CD4-positive, alpha-beta T cell (primary cell): ENCODE measurements around the gene SFXN5. TPM values are rescaled to one million over a fixed set of nuclear protein-coding genes. Genes with fewer than 3 reads are reported as not detected.

Source experiments
- ATAC-seq: fragments of 200-7000 bp; cut with Tn5 transposase; one replicate; pipeline ENCODE4 v1.10.0; 2022; ENCODE audit warnings: mild to moderate bottlenecking; ENCODE audit not compliant: poor library complexity
- CTCF ChIA-PET: fragments of 350-600 bp; sonication (Branson Sonifier 250); formaldehyde crosslinking; loops from one replicate; lab custom pipeline; 2021; ENCODE audit warnings: antibody characterized with exemption, inconsistent platforms; lab: Charles Lee
- POLR2A ChIA-PET: fragments of 350-600 bp; sonication (Branson Sonifier 250); formaldehyde crosslinking; loops from one replicate; lab custom pipeline; 2021; ENCODE audit warnings: antibody characterized with exemption, inconsistent platforms; lab: Charles Lee
- DNase-seq, 14 experiments: peaks; one replicate each; pipeline ENCODE4 v3.0.0-alpha.2; 2013 to 2020; ENCODE audit warnings: mixed read lengths in 2 of 14
- H3K27ac ChIP-seq, 2 donors: one replicate each; pipeline versions ENCODE4 v1.5.1 to v1.7.0; 2013; ENCODE audit warnings: low read length in 2 of 2, low read depth in 1 of 2, mild to moderate bottlenecking in 1 of 2
- H3K27me3 ChIP-seq, 2 experiments: 1 replicate in 1 of 2; 2 replicates in 1 of 2; pipeline versions ENCODE4 v1.6.1 to v1.7.0; 2013; ENCODE audit warnings: low read length in 2 of 2, control low read depth in 1 of 2, mild to moderate bottlenecking in 1 of 2, moderate library complexity in 1 of 2; ENCODE audit not compliant: insufficient read depth in 2 of 2, control insufficient read depth in 1 of 2
- H3K36me3 ChIP-seq: one replicate; pipeline ENCODE4 v1.6.1; 2013; ENCODE audit warnings: low read length, control low read depth; ENCODE audit not compliant: insufficient read depth
- H3K4me1 ChIP-seq: one replicate; pipeline ENCODE4 v1.6.1; 2013; ENCODE audit warnings: low read length, control low read depth; ENCODE audit not compliant: insufficient read depth
- H3K4me3 ChIP-seq: one replicate; pipeline ENCODE4 v1.5.1; 2013; ENCODE audit warnings: mild to moderate bottlenecking, low read length, moderate library complexity
- H3K9me3 ChIP-seq, 2 experiments: 1 replicate in 1 of 2; 2 replicates in 1 of 2; pipeline versions ENCODE4 v1.6.1 to v1.7.0; 2013; ENCODE audit warnings: low read length in 2 of 2, mild to moderate bottlenecking in 2 of 2, control low read depth in 1 of 2, moderate library complexity in 1 of 2; ENCODE audit not compliant: control insufficient read depth in 1 of 2, insufficient read depth in 1 of 2
- H3K27ac Mint-ChIP-seq: one replicate; pipeline ENCODE4 v1.8.0; 2020; ENCODE audit warnings: mixed read lengths
- H3K27me3 Mint-ChIP-seq: one replicate; pipeline ENCODE4 v1.8.0; 2021; ENCODE audit warnings: mixed read lengths
- H3K36me3 Mint-ChIP-seq: one replicate; pipeline ENCODE4 v1.8.0; 2021; ENCODE audit warnings: low read depth, mixed read lengths
- H3K4me1 Mint-ChIP-seq: one replicate; pipeline ENCODE4 v1.8.0; 2021; ENCODE audit warnings: low read depth, mixed read lengths
- H3K4me3 Mint-ChIP-seq: one replicate; pipeline ENCODE4 v1.8.0; 2020; ENCODE audit warnings: mild to moderate bottlenecking, mixed read lengths
- H3K9me3 Mint-ChIP-seq: one replicate; pipeline ENCODE4 v1.8.0; 2020; ENCODE audit warnings: mixed read lengths
- CTCF ChIP-seq: fragments of 200-600 bp; IDR thresholded peaks from one replicate; pipeline ENCODE4 v1.8.0; 2022; ENCODE audit warnings: antibody characterized with exemption, mild to moderate bottlenecking
- intact Hi-C, 2 experiments: fragments of 100-400 bp; cut with DNase I in 1 of 2; cut with micrococcal nuclease in 1 of 2; formaldehyde crosslinking; loops; one replicate each; pipeline versions ENCODE4 v1.15.1 to v1.9.0; 2023 to 2025; cut with DNase I, micrococcal nuclease
- total RNA-seq, 174 experiments: library from RNA in 2 of 174; stranded (reverse) in 2 of 174; gene quantifications; one replicate each; pipeline ENCODE4 v1.2.3 and lab custom pipeline; 2021 to 2026

SFXN5 gene
- total RNA-seq, 2 experiments from 2014 or later = 5.1 to 5.4 TPM

GRCh38 chr2:73008766-73009135, 62.8 kb downstream of the SFXN5 start:
- ChIA-PET CTCF (no interaction called here), POLR2A (no interaction called here)
- no peak for TF ChIP-seq CTCF
- intact Hi-C loops = no loop called here
- H3K36me3 Mint-ChIP-seq = no peaks in the 10 kb centered on the region
- no peak overlapping the region for H3K4me3 ChIP-seq
- H3K27me3 Mint-ChIP-seq = no peaks in the 10 kb centered on the region
- H3K4me1 ChIP-seq = no peaks in the 10 kb centered on the region
- DNase-seq (no peak), ATAC-seq (no peak)
- H3K27me3 ChIP-seq = no peaks in the 10 kb centered on the region
- no peaks in the 10 kb centered on the region for H3K9me3 ChIP-seq
- no peaks in the 10 kb centered on the region for H3K9me3 Mint-ChIP-seq
- H3K27ac Mint-ChIP-seq = no peak overlapping the region
- H3K36me3 ChIP-seq = no peaks in the 10 kb centered on the region
- no peaks in the 10 kb centered on the region for H3K4me1 Mint-ChIP-seq
- no peak overlapping the region for H3K27ac ChIP-seq
- H3K4me3 Mint-ChIP-seq = no peak overlapping the region

DNA sequence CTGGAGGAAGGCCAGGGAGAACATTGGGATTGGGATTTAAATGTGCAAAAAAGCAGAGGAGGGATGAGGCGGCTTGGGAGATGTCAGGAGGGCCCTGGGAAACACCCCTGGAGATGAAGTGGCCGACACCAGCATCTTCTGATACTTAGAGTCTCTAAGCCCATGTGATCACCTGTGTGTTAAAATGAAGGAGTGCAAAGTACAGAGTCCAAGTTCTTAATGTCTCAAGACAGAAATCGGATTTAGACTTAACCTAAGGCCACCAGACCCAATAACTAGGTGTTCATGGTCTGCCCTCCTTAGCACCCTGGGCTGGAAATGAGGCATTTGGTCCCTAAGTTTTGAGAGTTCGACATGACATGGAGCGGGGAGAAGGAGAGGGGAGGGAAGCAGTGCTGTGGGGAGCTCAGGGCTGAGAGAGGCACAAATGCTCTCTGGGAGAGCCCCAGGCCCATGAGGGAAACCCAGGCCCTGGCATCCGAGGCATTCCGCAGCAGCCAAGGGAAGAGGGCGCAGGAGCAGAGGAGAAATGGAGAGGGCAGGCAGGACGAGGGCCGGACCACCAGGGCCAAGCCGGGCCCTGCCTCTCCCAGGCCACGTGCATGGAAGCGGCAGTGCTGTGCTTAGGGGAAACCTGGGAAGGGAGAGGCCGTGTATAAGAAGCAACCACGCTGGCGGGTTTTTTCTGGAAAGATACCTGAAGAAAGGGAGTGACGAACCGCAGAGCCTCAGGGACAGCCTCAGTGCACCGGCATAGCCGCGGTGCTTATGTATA, 63.3 kb downstream of the SFXN5 start:
- Histone ChIP-seq H3K27me3 (no peaks in the 10 kb centered on the region), H3K4me1 (no peaks in the 10 kb centered on the region), H3K9me3 (no peaks in the 10 kb centered on the region), H3K36me3 (no peaks in the 10 kb centered on the region), H3K4me3 (no peak overlapping the region), H3K27ac (no peak overlapping the region)
- Mint-ChIP-seq H3K27me3 (no peaks in the 10 kb centered on the region), H3K27ac (no peak overlapping the region), H3K4me3 (no peak overlapping the region), H3K36me3 (no peaks in the 10 kb centered on the region), H3K4me1 (no peaks in the 10 kb centered on the region), H3K9me3 (no peaks in the 10 kb centered on the region)
- no peak for DNase-seq
- ATAC-seq = no peak
- ChIA-PET POLR2A (no interaction called here), CTCF (no interaction called here)
- no peak for TF ChIP-seq CTCF
- intact Hi-C loops = no loop called here

- no peak overlapping the region for H3K27ac Mint-ChIP-seq
- ATAC-seq (no peak), DNase-seq (no peak)
- H3K4me1 Mint-ChIP-seq = no peaks in the 10 kb centered on the region
- H3K4me1 ChIP-seq = no peaks in the 10 kb centered on the region
- no peaks in the 10 kb centered on the region for H3K36me3 Mint-ChIP-seq
- CTCF ChIA-PET = no interaction called here
- intact Hi-C loops = no loop called here
- H3K27ac ChIP-seq = no peak overlapping the region
- H3K4me3 Mint-ChIP-seq = no peak overlapping the region
- H3K9me3 Mint-ChIP-seq = no peaks in the 10 kb centered on the region
- POLR2A ChIA-PET = no interaction called here
- H3K4me3 ChIP-seq = no peak overlapping the region
- no peaks in the 10 kb centered on the region for H3K9me3 ChIP-seq
- no peak for TF ChIP-seq CTCF
- H3K27me3 Mint-ChIP-seq = no peaks in the 10 kb centered on the region
- H3K27me3 ChIP-seq = no peaks in the 10 kb centered on the region
- no peaks in the 10 kb centered on the region for H3K36me3 ChIP-seq
Observed at GRCh38 chr2:73006969-73007710, 64.4 kb downstream of the SFXN5 start.
